ENCODE measurements around the gene CCR4. TPM values are rescaled to one million over a fixed set of nuclear protein-coding genes. Genes with fewer than 3 reads are reported as not detected.
"Not testable (repeated sequence)": the region's sequence is repeated elsewhere in the genome, so short reads cannot be mapped to it uniquely, and the experiment has no call there.

CCR4 gene
- total RNA-seq, 1 experiment from 2014 or later = not detected

GRCh38 chr3:32983124-32983523, 31.7 kb downstream of the CCR4 start:
- Mint-ChIP-seq H3K4me3 (ENCODE audit: low read depth, unreplicated experiment) (no peak overlapping the region), H3K27me3 (ENCODE audit: unreplicated experiment) (no peaks in the 10 kb centered on the region), H3K27ac (ENCODE audit: unreplicated experiment) (no peak overlapping the region), H3K36me3 (ENCODE audit: insufficient read depth, unreplicated experiment) (no peaks in the 10 kb centered on the region), H3K4me1 (ENCODE audit: low read depth, unreplicated experiment) (no peaks in the 10 kb centered on the region), H3K9me3 (ENCODE audit: low read depth, unreplicated experiment) (no peaks in the 10 kb centered on the region)
- BruUV-seq (replicated peaks) = no TSS peak
- no peak for TF ChIP-seq CTCF (IDR thresholded peaks at IDR 0.05; ENCODE audit: unreplicated experiment)
- DNase-seq = no peak
- intact Hi-C loops (cut with micrococcal nuclease; ENCODE audit: unreplicated experiment) = no loop called here
- CTCF ChIA-PET = no interaction called here

GRCh38 chr3:32984918-32985317, 33.5 kb downstream of the CCR4 start:
- H3K36me3 Mint-ChIP-seq (ENCODE audit: insufficient read depth, unreplicated experiment); H3K4me3 Mint-ChIP-seq (ENCODE audit: low read depth, unreplicated experiment); DNase-seq; H3K9me3 Mint-ChIP-seq (ENCODE audit: low read depth, unreplicated experiment); intact Hi-C loops (cut with micrococcal nuclease; ENCODE audit: unreplicated experiment); H3K27me3 Mint-ChIP-seq (ENCODE audit: unreplicated experiment); H3K27ac Mint-ChIP-seq (ENCODE audit: unreplicated experiment); BruUV-seq (replicated peaks); H3K4me1 Mint-ChIP-seq (ENCODE audit: low read depth, unreplicated experiment): not testable (repeated sequence)
- CTCF ChIA-PET = interaction anchor here (0.7 kb wide), 2 partner anchors 34 to 35 kb away, joined by 4 to 5 read pairs; partner anchors contain the start of gene CCR4

- no peak for TF ChIP-seq CTCF (IDR thresholded peaks at IDR 0.05; ENCODE audit: unreplicated experiment)
- DNase-seq = no peak
- H3K27me3 Mint-ChIP-seq (ENCODE audit: unreplicated experiment) = no peaks in the 10 kb centered on the region
- no peak overlapping the region for H3K4me3 Mint-ChIP-seq (ENCODE audit: low read depth, unreplicated experiment)
- no peaks in the 10 kb centered on the region for H3K9me3 Mint-ChIP-seq (ENCODE audit: low read depth, unreplicated experiment)
- CTCF ChIA-PET = no interaction called here
- intact Hi-C loops (cut with micrococcal nuclease; ENCODE audit: unreplicated experiment) = no loop called here
- H3K4me1 Mint-ChIP-seq (ENCODE audit: low read depth, unreplicated experiment) = no peaks in the 10 kb centered on the region
- BruUV-seq (replicated peaks) = no TSS peak
- no peak overlapping the region for H3K27ac Mint-ChIP-seq (ENCODE audit: unreplicated experiment)
- no peaks in the 10 kb centered on the region for H3K36me3 Mint-ChIP-seq (ENCODE audit: insufficient read depth, unreplicated experiment)
Measured at GRCh38 chr3:32989171-32989570, 37.7 kb downstream of the CCR4 start.

GRCh38 chr3:32990116-32990515, 38.7 kb downstream of the CCR4 start:
- no peak overlapping the region for H3K4me3 Mint-ChIP-seq (ENCODE audit: low read depth, unreplicated experiment)
- no peaks in the 10 kb centered on the region for H3K9me3 Mint-ChIP-seq (ENCODE audit: low read depth, unreplicated experiment)
- BruUV-seq (replicated peaks) = no TSS peak
- H3K27me3 Mint-ChIP-seq (ENCODE audit: unreplicated experiment) = no peaks in the 10 kb centered on the region
- DNase-seq = no peak
- CTCF ChIA-PET = no interaction called here
- TF ChIP-seq CTCF (IDR thresholded peaks at IDR 0.05; ENCODE audit: unreplicated experiment) = no peak
- H3K4me1 Mint-ChIP-seq (ENCODE audit: low read depth, unreplicated experiment) = no peaks in the 10 kb centered on the region
- no peaks in the 10 kb centered on the region for H3K36me3 Mint-ChIP-seq (ENCODE audit: insufficient read depth, unreplicated experiment)
- intact Hi-C loops (cut with micrococcal nuclease; ENCODE audit: unreplicated experiment) = no loop called here
- H3K27ac Mint-ChIP-seq (ENCODE audit: unreplicated experiment) = no peak overlapping the region

- Mint-ChIP-seq H3K36me3 (ENCODE audit: insufficient read depth, unreplicated experiment) (no peaks in the 10 kb centered on the region), H3K9me3 (ENCODE audit: low read depth, unreplicated experiment) (no peaks in the 10 kb centered on the region), H3K4me3 (ENCODE audit: low read depth, unreplicated experiment) (no peak overlapping the region), H3K27ac (ENCODE audit: unreplicated experiment) (no peak overlapping the region), H3K27me3 (ENCODE audit: unreplicated experiment) (no peaks in the 10 kb centered on the region), H3K4me1 (ENCODE audit: low read depth, unreplicated experiment) (no peaks in the 10 kb centered on the region)
- no peak for DNase-seq
- TF ChIP-seq CTCF (IDR thresholded peaks at IDR 0.05; ENCODE audit: unreplicated experiment) = no peak
- no TSS peak for BruUV-seq (replicated peaks)
- CTCF ChIA-PET = no interaction called here
- intact Hi-C loops (cut with micrococcal nuclease; ENCODE audit: unreplicated experiment) = no loop called here
Measured at GRCh38 chr3:32991781-32992180, 40.3 kb downstream of the CCR4 start.

Measured in Calu3 (cell line).